HepG2 (cell line): ENCODE data around the gene ANKRD44. TPM values are rescaled to one million over a fixed set of nuclear protein-coding genes. Genes with fewer than 3 reads are reported as not detected.

Source experiments
- ATAC-seq: fragments of 200-7000 bp; cut with Tn5 transposase; 3 replicates; pipeline ENCODE4 v1.9.1; 2020; ENCODE audit warnings: mild to moderate bottlenecking, moderate library complexity
- BruUV-seq: library from RNA; stranded (reverse); fragments of 400-500 nt; replicated peaks from 2 replicates; lab custom pipeline; 2021; lab: Mats Ljungman, UMichigan
- CTCF ChIA-PET: fragments of 300-600 bp; formaldehyde crosslinking; extraction: SDS; loops from one replicate; lab custom pipeline; 2021; ENCODE audit warnings: low total read pairs, inconsistent platforms, low intra/inter-chr PET ratio; lab: Yijun Ruan, JAX
- POLR2A ChIA-PET: fragments of 350-600 bp; sonication (Branson Sonifier 250); formaldehyde crosslinking; loops from one replicate; lab custom pipeline; 2020; ENCODE audit warnings: antibody characterized with exemption, inconsistent platforms; lab: Yijun Ruan, JAX
- DNase-seq: peaks from one replicate; pipeline ENCODE4 v3.0.0-alpha.2; 2015; ENCODE audit warnings: low spot score
- FAIRE-seq: peaks from 3 replicates; lab custom pipeline; 2011; peaks lifted over from hg19 to GRCh38; lab: Jason Lieb, UNC
- H2AFZ ChIP-seq: one replicate; pipeline ENCODE4 v1.6.1; 2011; ENCODE audit warnings: low read length, inconsistent platforms
- H3K27ac ChIP-seq: fragments of 300-600 bp; 3 replicates; pipeline ENCODE4 v1.8.0; 2011; ENCODE audit warnings: mixed run types, mild to moderate bottlenecking, mixed read lengths, low read length, inconsistent platforms; ENCODE audit not compliant: insufficient read depth; ENCODE audit errors: extremely low read length
- H3K27me3 ChIP-seq, 2 experiments: fragments of 200-600 bp in 1 of 2; 2 replicates in 1 of 2; 3 replicates in 1 of 2; pipeline versions ENCODE4 v1.6.0 to v1.8.0; 2011; ENCODE audit warnings: low read length in 2 of 2, mild to moderate bottlenecking in 2 of 2, moderate library complexity in 2 of 2, inconsistent platforms in 1 of 2; ENCODE audit not compliant: insufficient read depth in 2 of 2, control insufficient read depth in 1 of 2
- H3K36me3 ChIP-seq, 2 experiments: fragments of 200-600 bp in 1 of 2; replicated peaks in 1 of 2; 2 replicates in 1 of 2; 3 replicates in 1 of 2; pipeline versions ENCODE4 v1.5.1 to v1.8.0; 2011; ENCODE audit warnings: low read length in 2 of 2, inconsistent platforms in 1 of 2; ENCODE audit not compliant: insufficient read depth in 2 of 2, control insufficient read depth in 1 of 2
- H3K4me1 ChIP-seq: 2 replicates; pipeline ENCODE4 v1.5.1; 2012; ENCODE audit warnings: low read length, inconsistent platforms; ENCODE audit not compliant: insufficient read depth
- H3K4me2 ChIP-seq: 2 replicates; pipeline ENCODE4 v1.6.0; 2011; ENCODE audit warnings: low read depth, low read length, inconsistent platforms
- H3K4me3 ChIP-seq, 3 experiments: fragments of 200-600 bp in 1 of 3; sonication (generic), shearing (Covaris generic) in 1 of 3; replicated peaks in 1 of 3; 2 replicates each; pipeline ENCODE4 v1.5.1; 2011 to 2016; ENCODE audit warnings: low read length in 3 of 3, inconsistent platforms in 2 of 3, low read depth in 2 of 3, mild to moderate bottlenecking in 2 of 3, control low read depth in 1 of 3, mixed read lengths in 1 of 3; ENCODE audit not compliant: insufficient read depth in 1 of 3
- H3K79me2 ChIP-seq: one replicate; pipeline ENCODE4 v1.6.1; 2011; ENCODE audit warnings: low read length, inconsistent platforms; ENCODE audit not compliant: insufficient read depth
- H3K9ac ChIP-seq: 2 replicates; pipeline ENCODE4 v1.6.0; 2011; ENCODE audit warnings: mild to moderate bottlenecking, low read depth, low read length, inconsistent platforms; ENCODE audit not compliant: insufficient read depth
- H3K9me3 ChIP-seq: 2 replicates; pipeline ENCODE4 v1.5.1; 2012; ENCODE audit warnings: mild to moderate bottlenecking, low read length
- H4K20me1 ChIP-seq: 2 replicates; pipeline ENCODE4 v1.6.0; 2011; ENCODE audit warnings: inconsistent platforms, mild to moderate bottlenecking, low read length, moderate library complexity; ENCODE audit not compliant: insufficient read depth
- CREBL2 ChIP-seq: sonication (generic); formaldehyde crosslinking; IDR thresholded peaks from 2 replicates; pipeline ENCODE4 v1.8.1; 2023; ENCODE audit warnings: missing genetic modification reagents, mild to moderate bottlenecking, borderline replicate concordance
- DPF2 ChIP-seq: sonication (generic); formaldehyde crosslinking; IDR thresholded peaks from 2 replicates; pipeline ENCODE4 v1.4.0; 2020; ENCODE audit warnings: mild to moderate bottlenecking, low read depth, missing genetic modification reagents, borderline replicate concordance
- GPN1 ChIP-seq: sonication (generic); formaldehyde crosslinking; IDR thresholded peaks from 2 replicates; pipeline ENCODE4 v1.5.1; 2020; ENCODE audit warnings: missing genetic modification reagents, borderline replicate concordance
- IKZF4 ChIP-seq: sonication (generic); formaldehyde crosslinking; IDR thresholded peaks from 2 replicates; pipeline ENCODE4 v1.5.1; 2020; ENCODE audit warnings: borderline replicate concordance, mild to moderate bottlenecking, low read depth, missing genetic modification reagents; ENCODE audit errors: not compliant biosample characterization
- LCORL ChIP-seq, 2 experiments: fragments of 450-650 bp in 1 of 2; sonication (generic) in 1 of 2; formaldehyde crosslinking in 1 of 2; IDR thresholded peaks; 2 replicates each; pipeline versions ENCODE4 v1.5.0 to v1.6.1; 2017 to 2020; ENCODE audit warnings: antibody characterized with exemption in 1 of 2, missing genetic modification reagents in 1 of 2
- NCOA5 ChIP-seq: sonication (generic); formaldehyde crosslinking; IDR thresholded peaks from 2 replicates; pipeline ENCODE4 v1.4.0; 2020; ENCODE audit warnings: missing genetic modification reagents
- NFYC ChIP-seq: IDR thresholded peaks from 2 replicates; pipeline ENCODE4 v1.6.1; 2016; ENCODE audit warnings: missing genetic modification reagents, missing compliant biosample characterization
- REPIN1 ChIP-seq: sonication (generic); formaldehyde crosslinking; IDR thresholded peaks from 2 replicates; pipeline ENCODE4 v1.8.0; 2022; ENCODE audit warnings: missing genetic modification reagents, low read depth, mild to moderate bottlenecking, borderline replicate concordance
- TCF12 ChIP-seq, 2 experiments: fragments of 450-650 bp in 1 of 2; sonication (generic) in 1 of 2; formaldehyde crosslinking in 1 of 2; IDR thresholded peaks; 2 replicates each; pipeline versions ENCODE4 v1.6.1 to v1.8.0; 2017 to 2022; ENCODE audit warnings: antibody characterized with exemption in 1 of 2, mild to moderate bottlenecking in 1 of 2, missing genetic modification reagents in 1 of 2, moderate library complexity in 1 of 2
- TEAD3 ChIP-seq: optimal IDR thresholded peaks from 2 replicates; pipeline ENCODE3; 2016; ENCODE audit warnings: borderline replicate concordance
- ZNF503 ChIP-seq: sonication (generic); formaldehyde crosslinking; IDR thresholded peaks from 2 replicates; pipeline ENCODE4 v1.4.0; 2020; ENCODE audit warnings: missing genetic modification reagents
- WGBS: methylation state at CpG from one replicate; pipeline ENCODE4 v1.1.6; 2017; ENCODE audit warnings: low lambda C conversion rate; 5-methylcytosine and 5-hydroxymethylcytosine counted together
- in situ Hi-C: cut with HindIII; loops from 2 replicates; pipeline ENCODE4 v1.10.0; 2017; ENCODE audit warnings: low pct_unique_long_range_greater_than_20kb; ENCODE audit not compliant: extremely low pct_ligation_motif_present
- intact Hi-C: fragments of 100-400 bp; cut with micrococcal nuclease; formaldehyde crosslinking; loops from one replicate; pipeline ENCODE4 v1.10.0; 2022; ENCODE audit not compliant: unreplicated experiment
- polyA plus RNA-seq, 8 experiments: library from polyadenylated mRNA; depleted of rRNA in 3 of 8; stranded (reverse) in 7 of 8; unstranded in 1 of 8; fragments of >200 nt; fragmentation: Illumina TruSeq in 4 of 8; extraction: Trizol in 4 of 8; gene quantifications; 2 replicates each; pipeline versions ENCODE4 v1.2.1 to v1.2.3, GENCODE V29; 2011 to 2016; ENCODE audit warnings: low read depth in 4 of 8, missing spikeins in 1 of 8, mixed read lengths in 1 of 8; ENCODE audit not compliant: insufficient read depth in 1 of 8
- total RNA-seq, 5 experiments: library from RNA; depleted of rRNA; stranded (reverse); fragments of >200 nt; fragmentation: Illumina TruSeq; extraction: Trizol; gene quantifications; 2 replicates each; pipeline ENCODE4 v1.2.3, GENCODE V29; 2016; ENCODE audit warnings: low read depth in 1 of 5
- TF ChIP-seq, protein P1 (sequence below): sonication (generic); formaldehyde crosslinking; IDR thresholded peaks from 2 replicates; pipeline ENCODE4 v1.5.0; 2020; ENCODE audit warnings: missing genetic modification reagents
- TF ChIP-seq, protein P2 (sequence below): sonication (generic); formaldehyde crosslinking; IDR thresholded peaks from 2 replicates; pipeline ENCODE4 v1.4.0; 2020; ENCODE audit warnings: low read depth, mild to moderate bottlenecking, missing genetic modification reagents

The ANKRD44 gene
- total and polyA plus RNA-seq, 2 of the 13 experiments (the other 11 are each of a cell fraction or from before 2014, with no cell fraction given), result 0.04 to 0.11 TPM

DNA sequence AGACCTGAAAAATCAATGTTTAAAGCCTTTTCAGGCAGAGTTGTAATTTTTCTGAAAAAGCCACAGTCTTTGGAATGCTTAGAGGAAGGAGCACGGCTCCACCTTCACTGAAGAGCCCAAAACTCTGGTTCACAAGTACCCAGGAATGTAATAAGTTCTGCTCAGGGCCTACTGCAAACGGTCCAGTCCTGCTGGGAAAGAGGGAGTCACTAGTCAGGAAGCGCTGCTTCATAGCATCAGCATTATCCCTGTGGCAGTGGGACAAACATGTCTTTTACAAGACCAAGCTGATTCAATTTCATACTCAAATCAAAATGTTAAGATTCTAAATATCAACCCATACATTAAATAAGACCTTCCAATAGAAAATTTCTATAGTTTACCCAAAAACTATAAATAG is 231.2 kb downstream of the ANKRD44 start:
- no peak overlapping the region for H2AFZ ChIP-seq
- no peaks in the 10 kb centered on the region for H4K20me1 ChIP-seq
- H3K79me2 ChIP-seq, result no peaks in the 10 kb centered on the region
- BruUV-seq, result no TSS peak
- FAIRE-seq, result no peak
- H3K4me3 ChIP-seq, result no peak overlapping the region
- no peak for DNase-seq
- H3K27ac ChIP-seq, result no peak overlapping the region
- POLR2A ChIA-PET, result no interaction called here
- no peaks in the 10 kb centered on the region for H3K36me3 ChIP-seq
- H3K9ac ChIP-seq, result no peak overlapping the region
- no peaks in the 10 kb centered on the region for H3K4me1 ChIP-seq
- intact Hi-C loops, result no loop called here
- H3K9me3 ChIP-seq, result no peaks in the 10 kb centered on the region
- WGBS, result 21% methylated on average over 3 of the region's 3 CpGs
- H3K4me2 ChIP-seq, result no peak overlapping the region
- no peak for ATAC-seq
- in situ Hi-C loops, result no loop called here
- CTCF ChIA-PET, result no interaction called here
- no peaks in the 10 kb centered on the region for H3K27me3 ChIP-seq
- TF ChIP-seq REPIN1 (CRISPR knock-in tag) (no peak), DPF2 (CRISPR knock-in tag) (no peak)
- TF ChIP-seq, all 625 proteins: peak for 0

GRCh38 chr2:197078535-197078934 is 232.0 kb downstream of the ANKRD44 start:
- Histone ChIP-seq H3K9ac (no peak overlapping the region), H3K4me2 (no peak overlapping the region), H3K9me3 (no peaks in the 10 kb centered on the region), H3K27ac (no peak overlapping the region), H3K27me3 (no peaks in the 10 kb centered on the region), H3K4me3 (no peak overlapping the region), H4K20me1 (no peaks in the 10 kb centered on the region), H3K79me2 (no peaks in the 10 kb centered on the region), H2AFZ (no peak overlapping the region), H3K36me3 (no peaks in the 10 kb centered on the region), H3K4me1 (no peaks in the 10 kb centered on the region)
- in situ Hi-C loops, result no loop called here
- ChIA-PET CTCF (no interaction called here), POLR2A (no interaction called here)
- ATAC-seq, result no peak
- intact Hi-C loops, result no loop called here
- DNase-seq, result no peak
- BruUV-seq, result no TSS peak
- no peak for FAIRE-seq
- WGBS, result 22% methylated on average over 4 of the region's 4 CpGs
- TF ChIP-seq GPN1 (CRISPR knock-in tag), result no peak
- no peak for TF ChIP-seq NCOA5 (CRISPR knock-in tag)
- no peak for TF ChIP-seq NFYC
- TF ChIP-seq CREBL2 (CRISPR knock-in tag), result no peak
- no peak for TF ChIP-seq LCORL (IDR thresholded peaks at IDR 0.05)
- TF ChIP-seq LCORL (CRISPR knock-in tag; IDR thresholded peaks at IDR 0.05), result no peak
- TF ChIP-seq IKZF4 (CRISPR knock-in tag), result no peak
- TF ChIP-seq, protein P1, sequence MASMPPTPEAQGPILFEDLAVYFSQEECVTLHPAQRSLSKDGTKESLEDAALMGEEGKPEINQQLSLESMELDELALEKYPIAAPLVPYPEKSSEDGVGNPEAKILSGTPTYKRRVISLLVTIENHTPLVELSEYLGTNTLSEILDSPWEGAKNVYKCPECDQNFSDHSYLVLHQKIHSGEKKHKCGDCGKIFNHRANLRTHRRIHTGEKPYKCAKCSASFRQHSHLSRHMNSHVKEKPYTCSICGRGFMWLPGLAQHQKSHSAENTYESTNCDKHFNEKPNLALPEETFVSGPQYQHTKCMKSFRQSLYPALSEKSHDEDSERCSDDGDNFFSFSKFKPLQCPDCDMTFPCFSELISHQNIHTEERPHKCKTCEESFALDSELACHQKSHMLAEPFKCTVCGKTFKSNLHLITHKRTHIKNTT, result no peak
- TF ChIP-seq TCF12 (IDR thresholded peaks at IDR 0.05), result no peak
- TF ChIP-seq TCF12 (CRISPR knock-in tag; IDR thresholded peaks at IDR 0.05), result no peak
- no peak for TF ChIP-seq ZNF503 (CRISPR knock-in tag)
- TF ChIP-seq, protein P2, sequence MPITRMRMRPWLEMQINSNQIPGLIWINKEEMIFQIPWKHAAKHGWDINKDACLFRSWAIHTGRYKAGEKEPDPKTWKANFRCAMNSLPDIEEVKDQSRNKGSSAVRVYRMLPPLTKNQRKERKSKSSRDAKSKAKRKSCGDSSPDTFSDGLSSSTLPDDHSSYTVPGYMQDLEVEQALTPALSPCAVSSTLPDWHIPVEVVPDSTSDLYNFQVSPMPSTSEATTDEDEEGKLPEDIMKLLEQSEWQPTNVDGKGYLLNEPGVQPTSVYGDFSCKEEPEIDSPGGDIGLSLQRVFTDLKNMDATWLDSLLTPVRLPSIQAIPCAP (CRISPR knock-in tag), result no peak
- no peak for TF ChIP-seq TEAD3 (CRISPR knock-in tag)
